Umbilical cord (tissue), 2 donors: ENCODE results near the gene EEA1. TPM values are rescaled to one million over a fixed set of nuclear protein-coding genes. Genes with fewer than 3 reads are reported as not detected.

Source experiments
- DNase-seq: peaks from one replicate; pipeline ENCODE4 v3.0.0-alpha.2; 2015; ENCODE audit warnings: low spot score
- total RNA-seq: library from RNA; depleted of rRNA; stranded (reverse); fragments of >200 nt; gene quantifications from one replicate; pipeline ENCODE4 v1.2.3, GENCODE V29; 2014; ENCODE audit warnings: low replicate concordance; ENCODE audit not compliant: insufficient read depth

EEA1 gene
- total RNA-seq, 1 donor from 2014 or later, result 28.2 TPM

DNA sequence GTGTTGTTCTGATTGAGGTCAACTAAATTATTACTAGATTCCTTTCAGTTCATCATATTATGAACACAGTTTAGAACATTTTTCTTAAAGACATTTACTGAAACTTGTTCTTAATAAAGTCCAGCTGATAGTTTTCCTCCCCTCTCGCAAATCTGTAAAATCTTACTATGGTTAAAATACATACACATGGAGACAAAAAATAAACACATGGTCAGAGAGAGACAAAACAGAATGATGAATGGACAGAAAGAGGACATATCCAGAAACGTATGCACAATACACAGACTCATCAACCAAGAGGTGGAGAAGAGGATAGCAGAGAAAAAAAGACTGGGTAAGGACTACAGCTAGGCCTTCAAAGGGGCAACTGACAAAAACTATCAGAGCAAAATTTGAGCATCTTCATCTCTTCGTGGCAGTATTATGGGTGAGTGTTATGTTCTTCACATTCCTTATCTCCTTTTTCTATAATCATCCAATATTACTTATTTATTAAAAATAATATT lies 38.4 kb downstream of the EEA1 start:
- no peak for DNase-seq

DNA sequence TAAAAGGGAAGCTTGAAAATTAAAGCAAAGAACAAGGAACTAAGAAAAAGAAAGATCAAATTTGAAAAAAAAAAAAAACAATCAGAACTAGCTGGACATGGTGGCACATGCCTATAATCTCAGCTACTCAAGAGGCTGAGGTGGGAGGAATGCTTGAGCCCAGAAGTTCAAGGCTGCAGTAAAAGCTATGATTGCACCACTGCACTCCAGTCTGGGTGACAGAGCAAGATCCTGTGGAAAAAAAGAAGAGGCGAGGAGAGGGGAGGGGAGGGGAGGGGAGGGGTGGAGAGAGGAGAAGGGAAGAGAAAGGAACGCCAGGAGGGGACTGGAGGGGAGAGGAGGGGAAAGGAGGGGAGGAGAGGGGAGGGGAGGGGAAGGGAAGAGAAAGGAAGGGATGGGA lies 43.0 kb downstream of the EEA1 start:
- no peak for DNase-seq

DNA sequence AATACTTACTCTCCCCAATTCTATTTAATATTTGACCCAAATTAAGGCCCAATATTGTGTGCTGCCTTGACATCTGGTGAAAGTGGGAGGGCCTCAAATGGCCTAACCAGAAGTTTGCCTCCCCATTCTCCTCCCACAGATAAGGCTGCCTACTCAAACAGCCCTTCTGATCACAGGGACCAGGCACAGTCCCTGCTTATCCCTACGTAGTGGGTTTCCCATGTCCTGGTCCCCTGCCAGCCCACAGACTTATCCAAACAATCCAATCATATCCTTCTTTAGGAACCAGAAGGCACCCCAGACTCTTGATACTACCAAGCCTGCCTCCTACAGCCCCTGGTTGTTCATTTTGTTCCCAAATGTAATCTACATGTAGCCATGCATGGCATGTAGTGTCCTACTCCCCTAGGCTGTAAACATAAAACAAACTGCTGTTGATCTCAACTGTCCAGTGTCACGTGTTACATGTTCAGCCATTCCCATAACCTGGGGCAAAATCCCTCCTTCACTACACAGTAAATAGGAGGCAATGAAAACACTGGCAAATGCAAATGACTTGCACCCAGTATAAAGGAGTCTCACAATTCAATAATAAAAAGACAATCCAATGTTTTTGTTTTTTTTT lies 49.3 kb downstream of the EEA1 start:
- DNase-seq, result no peak

DNA sequence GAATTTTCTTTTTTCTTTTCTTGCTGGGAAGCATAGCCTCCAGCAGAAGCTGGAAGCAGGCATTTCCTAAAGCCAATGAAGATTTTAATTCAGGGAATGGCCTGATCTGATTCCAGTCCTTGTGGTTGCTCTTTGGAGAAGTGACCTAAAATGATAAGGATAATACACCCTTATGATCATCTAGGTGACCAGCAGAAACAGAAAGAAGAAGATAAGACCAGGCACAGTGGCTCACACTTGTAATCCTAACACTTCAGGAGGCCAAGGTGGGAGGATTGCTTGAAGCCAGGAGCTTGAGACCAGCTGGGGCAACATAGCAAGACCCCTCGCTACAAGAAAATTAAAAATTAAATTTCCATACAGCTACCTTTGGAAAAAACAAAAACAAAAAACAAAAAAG lies 51.2 kb downstream of the EEA1 start:
- no peak for DNase-seq

DNA sequence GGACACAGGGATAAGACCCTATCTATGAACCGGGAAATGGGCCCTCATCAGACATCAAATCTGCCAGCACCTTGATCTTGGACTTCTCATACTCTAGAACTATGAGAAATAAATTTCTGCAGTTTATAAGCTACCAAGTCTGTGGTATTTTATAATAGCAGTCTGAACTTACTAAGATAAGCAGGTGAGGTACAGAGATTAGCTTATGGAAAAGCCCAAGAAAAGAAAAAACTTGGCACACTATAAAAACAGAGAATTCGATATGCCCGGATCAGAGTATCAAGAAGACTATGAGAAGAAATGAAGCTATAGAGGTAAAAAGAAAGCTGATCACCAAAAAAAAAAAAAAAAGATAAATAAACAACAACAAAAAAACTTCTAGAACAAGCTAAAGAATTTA lies 52.6 kb downstream of the EEA1 start:
- DNase-seq, result no peak

DNA sequence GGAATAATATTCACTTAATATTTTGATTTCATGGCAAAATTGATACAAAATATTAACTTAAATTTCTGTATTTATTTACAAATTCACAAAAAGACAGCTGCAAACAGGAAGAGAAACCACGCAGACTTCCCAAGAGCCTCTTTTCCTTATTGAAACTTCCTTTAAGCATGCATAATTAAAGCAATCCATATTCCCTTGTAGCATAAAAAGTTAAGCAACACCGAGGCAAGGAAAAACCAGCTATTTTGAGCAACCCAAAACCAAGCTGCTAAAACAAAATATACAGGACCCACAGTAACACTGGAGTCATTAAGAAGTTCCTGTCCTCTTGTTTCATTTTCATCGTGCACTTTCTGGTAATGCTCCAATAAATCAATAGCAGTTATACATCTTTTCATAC lies 58.0 kb downstream of the EEA1 start:
- no peak for DNase-seq

DNA sequence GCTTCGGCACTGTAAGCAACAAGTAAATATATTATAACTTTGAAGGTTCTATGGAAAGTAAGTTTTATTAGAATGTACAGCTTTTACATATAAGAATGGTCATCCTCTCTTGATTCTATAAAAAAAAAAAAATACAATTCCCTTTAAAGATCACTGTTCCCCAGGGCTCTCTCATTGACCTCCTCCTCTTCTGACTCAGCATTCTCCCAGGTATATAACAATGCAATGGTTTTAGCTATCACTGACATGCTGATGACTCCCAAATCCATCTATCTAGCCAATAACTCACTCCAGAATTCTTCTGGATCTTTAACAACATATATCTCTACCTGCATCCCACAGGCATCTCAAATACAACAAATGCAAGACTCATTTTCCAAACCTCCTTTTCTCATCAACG lies 62.7 kb downstream of the EEA1 start:
- no peak for DNase-seq

DNA sequence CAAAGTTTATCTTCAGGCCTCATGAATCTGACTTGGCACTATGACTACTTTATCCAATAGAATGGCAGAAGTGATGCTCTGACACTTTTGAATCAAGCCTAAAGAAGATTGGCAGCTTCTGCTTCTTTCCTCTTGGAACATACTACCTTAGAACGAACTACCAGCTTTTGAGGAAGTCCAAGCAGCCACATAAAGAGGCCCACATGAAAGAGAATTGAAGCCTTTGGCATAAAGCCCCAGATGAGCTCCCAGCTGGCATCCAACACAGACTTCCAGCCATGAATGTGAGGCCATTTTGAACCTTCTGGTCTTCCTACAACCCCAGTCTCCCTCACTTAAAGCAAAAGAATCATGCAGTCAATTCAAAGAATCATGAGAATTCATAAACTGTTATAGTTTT lies 65.8 kb downstream of the EEA1 start:
- no peak for DNase-seq

DNA sequence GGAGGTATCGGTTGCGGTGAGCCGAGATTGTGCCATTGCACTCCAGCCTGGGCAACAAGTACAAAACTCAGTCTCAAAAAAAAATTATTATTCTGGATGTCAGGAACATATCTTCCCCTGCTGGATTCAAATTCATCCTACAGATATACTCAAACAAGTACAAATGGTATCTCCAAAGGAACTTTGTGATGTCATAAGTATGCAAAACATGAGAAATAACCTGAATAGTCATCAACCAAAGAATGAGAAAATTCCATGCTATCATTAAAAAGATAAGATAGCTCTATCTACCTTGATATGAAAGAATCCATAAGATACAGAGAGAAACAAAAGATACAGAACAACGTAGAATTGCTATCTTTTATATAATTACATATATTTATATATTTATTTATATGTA lies 67.7 kb downstream of the EEA1 start:
- DNase-seq, result no peak

DNA sequence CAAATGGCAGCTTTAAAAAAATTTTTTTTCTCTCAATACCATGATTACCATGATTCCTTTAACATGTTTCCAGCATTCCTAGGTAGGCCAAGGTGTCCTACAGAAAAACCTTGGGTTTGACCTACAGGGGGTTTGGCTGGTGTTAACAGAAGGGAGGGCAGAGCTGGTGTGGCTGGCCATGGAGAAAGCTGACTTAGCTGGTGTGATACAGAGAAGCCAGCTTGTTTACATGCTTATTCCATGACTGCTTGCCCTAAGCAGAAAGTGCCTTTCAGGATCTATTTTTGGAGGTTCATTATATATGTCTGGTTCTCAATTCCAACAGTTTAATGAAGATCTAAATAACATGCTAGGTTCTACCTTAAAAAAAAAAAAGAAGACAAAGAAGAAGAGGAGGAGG lies 68.6 kb downstream of the EEA1 start:
- DNase-seq, result no peak

DNA sequence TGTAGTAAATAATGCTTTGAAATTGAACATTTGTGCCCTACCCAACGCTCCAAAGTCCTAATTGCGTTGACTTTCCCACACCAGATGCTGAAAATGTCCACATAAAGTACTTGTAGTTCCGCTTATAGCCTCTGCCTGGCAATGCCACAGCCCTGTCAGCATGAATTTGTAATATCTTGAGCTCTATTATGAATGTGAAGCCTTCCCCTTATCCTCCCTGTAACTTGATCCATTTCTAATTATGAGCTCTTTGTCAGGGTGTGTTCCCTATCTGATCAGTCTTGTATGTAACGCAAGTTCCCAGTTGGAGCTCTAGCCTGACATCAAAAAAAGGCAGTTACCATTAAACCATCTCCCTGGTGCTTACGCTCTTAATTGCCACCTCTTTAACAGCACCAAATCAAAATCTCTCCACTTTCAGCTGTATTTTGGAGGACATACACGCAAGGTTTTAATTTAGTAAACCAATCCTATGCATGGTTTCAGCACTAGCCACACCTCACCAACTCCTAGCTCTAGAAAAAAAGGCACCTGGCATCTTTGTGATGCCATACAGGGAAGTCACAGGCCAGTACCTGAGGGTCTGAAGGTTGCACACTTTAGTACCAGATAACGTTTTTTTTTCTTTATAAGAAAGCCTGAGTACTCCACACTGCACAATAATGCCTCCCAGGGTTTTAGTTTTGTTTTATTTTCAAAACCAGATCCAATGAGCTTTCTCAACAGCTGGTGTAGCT lies 69.3 kb downstream of the EEA1 start:
- DNase-seq, result no peak

DNA sequence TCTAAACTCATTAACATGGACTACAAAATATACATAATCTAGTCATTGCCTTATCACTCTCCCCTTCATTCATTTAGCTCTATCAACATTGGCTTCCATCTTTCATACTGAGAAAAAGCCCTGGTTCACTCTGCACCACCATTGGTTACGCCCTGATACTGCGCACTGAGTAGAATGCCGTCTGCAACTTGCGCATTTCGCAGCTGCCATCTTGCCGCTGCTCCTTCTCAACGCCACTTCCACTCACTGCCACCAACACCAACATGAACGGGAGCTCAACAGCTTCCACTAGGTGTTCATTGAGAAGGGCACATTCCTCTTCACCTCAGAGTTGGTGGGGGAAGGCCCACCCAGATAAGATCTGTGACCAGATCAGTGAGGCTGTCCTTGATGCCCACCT lies 71.3 kb downstream of the EEA1 start:
- no peak for DNase-seq

DNA sequence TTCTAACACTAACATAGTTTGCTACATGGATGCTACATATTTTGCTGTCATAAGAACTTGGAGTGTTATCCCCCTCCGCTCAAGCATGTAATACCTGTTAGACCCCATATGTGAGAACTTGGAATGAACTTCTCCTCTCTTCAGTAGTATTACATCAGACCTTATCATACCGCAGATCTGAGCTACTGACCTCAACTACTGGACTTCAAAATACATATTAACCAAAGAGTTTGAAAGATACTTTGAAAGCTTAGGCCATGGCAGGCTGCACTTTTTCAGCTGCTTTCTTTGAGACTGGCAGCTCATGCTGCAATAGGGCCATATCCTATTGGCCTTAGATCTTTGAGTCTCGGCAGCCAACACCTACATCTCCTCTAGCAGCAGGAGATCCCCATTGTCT lies 74.8 kb downstream of the EEA1 start:
- no peak for DNase-seq

DNA sequence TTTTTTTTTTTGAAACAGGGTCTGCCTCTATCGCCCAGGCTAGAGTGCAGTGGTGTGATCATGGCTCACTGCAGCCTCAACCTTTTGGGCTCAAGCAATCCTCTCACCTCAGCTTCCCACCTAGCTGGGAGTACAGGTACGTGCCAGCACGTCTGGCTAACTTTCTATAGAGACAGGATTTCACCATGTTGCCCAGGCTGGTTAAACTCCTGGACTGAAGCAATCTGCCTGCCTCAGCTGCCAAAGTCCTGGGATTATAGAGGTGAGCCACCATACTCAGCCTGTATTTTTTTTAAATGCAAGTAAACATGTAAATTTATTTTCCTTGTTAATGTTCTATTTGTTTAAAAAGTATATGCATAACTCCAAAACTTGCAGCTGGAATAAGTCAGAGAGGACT lies 80.4 kb downstream of the EEA1 start:
- DNase-seq, result no peak

DNA sequence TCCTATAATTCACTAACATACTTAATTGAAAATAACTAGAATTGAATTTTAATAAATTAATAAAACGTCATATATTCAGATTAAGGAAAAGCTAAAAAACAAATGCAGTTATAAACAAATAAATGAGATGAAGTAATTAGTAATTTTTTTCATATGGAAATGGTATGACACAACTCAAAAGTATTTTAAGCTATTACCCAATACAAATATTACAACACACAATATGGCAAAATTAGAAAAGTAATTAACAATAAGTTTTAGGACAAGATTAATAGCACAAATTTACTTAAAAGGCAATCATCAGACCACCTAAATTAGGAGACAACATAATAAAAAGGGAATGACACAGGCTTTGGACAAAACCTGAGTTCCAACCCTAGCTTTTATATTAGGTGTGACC lies 81.7 kb downstream of the EEA1 start:
- DNase-seq, result no peak

DNA sequence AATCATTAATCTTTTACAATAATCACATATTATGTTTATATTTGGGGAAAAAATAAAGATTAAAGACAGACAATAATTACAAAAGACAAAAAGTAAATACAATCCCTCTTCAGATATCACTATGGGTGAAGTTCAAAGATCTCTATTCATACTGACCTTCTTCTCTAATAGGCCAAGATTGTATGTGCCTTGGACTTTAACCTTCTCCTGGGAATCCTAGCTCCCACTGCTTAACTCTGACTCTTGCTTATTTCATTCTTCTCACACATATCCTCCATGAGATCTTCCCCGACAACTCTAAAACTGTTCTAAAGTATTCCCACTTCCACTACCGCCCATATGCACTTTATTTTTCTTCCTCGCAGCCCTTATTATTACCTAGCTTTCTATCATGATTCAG lies 83.8 kb downstream of the EEA1 start:
- no peak for DNase-seq

DNA sequence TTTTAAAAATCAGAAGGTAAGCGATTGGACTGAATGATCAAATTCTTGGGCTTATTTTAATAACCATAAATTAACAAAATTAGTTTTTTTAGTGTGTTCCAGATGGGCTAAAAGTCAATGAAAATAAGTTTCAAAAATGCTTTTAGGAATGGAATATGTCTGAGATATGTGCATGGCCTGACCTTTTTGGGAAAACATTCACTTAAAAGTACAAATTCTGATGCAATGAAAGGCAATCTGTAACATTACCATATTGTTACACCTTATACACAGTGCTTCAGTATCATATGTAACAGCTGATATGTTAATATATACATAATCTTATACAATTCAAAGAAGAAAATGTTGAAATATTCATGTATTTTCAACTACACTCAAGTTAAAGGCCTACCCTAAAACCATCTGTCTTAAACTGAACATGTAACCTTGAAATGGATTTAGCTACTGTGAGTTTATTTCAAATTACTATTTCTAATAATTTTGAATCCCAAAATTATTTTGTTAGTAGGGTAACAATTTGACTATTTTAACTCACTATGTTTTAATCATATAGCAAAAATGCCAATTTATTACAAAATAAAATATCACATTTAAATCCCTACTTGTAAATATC lies 84.8 kb downstream of the EEA1 start:
- DNase-seq, result no peak

DNA sequence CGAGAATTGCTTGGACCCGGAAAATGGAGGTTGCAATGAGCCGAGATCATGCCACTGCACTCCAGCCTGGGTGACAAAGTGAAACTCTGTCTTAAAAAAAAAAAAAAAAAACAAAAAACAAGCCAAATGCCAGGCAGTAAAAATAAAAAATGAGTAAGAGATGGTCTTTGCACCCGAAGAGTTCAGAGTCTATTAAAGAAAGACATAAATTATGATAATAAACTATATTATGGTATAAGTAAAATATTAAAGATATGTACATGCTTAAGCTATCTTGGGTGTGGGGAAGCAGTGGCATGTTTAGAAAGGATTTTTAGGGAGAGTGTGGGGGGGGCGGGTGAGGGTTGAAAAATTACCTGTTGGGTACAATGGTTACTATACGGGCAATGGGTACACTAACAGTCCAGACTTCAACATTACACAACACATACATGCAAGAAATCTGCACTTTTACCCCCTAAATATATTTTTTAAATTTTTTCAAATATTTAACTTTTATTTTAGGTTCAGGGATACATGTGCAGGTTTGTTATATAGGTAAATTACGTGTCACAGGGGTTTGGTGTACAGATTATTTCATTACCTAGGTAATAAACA lies 99.3 kb downstream of the EEA1 start:
- DNase-seq, result no peak

DNA sequence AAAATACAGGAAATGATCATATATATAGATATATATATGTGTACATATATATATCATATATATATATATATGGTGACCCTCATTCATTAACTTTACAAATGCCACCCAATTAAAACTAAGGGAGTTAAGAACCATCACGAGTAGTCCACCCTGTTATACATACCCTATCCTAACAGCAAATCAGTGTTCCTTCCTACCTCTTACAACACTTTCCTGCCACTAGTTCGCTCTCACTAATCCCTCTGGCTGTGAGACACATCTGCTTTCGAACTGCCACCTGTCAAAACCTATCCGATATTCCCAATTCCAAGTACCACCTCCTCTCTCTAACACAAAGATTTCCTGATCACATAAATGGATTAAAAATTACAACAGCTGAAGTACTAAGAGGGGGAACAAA lies 100.5 kb downstream of the EEA1 start:
- no peak for DNase-seq

DNA sequence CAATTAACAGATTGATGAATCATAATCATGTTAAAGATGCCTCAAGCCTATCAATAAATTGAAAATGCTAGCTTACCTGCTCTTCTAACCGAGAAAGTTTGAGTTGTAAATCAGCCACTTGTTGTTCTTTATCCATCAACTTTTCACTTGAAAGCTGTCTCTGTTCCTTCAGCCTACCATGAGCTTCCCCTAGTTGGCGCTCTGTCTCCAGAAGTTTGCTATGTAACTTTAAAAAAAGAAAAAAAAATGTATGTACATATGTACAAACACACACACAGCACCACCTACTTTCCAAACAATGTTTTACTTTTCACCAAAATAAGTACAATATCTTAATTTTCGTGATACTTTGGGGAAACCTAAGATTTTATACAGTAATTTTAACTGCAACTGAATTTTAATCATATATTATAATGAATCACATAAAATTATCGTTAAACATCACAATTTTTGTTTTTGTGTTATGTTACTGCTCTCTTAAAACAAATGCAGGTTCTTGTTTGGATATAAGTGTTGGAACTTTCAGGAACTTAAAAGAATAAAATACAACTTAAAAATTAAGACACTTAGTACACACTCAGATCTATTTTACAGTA lies 101.2 kb downstream of the EEA1 start:
- DNase-seq, result peak; percentile 32

DNA sequence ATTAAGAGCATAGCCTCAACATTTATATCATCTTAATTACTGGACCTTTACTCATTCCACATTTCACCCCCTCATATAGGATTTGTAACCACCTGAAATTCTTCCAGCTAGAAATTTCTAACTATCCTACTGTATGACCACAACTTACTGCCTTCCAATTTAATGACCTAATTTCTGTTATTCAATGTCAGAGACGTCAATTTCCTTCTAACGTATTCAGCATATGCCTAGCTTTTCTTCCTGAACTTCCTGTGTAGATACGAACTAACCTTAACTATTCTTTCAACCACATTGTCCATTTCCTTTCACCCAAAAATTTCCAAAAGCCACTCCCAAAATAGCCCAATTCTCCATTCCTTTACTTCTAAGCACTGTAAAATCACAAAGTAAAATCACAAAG lies 108.0 kb downstream of the EEA1 start:
- no peak for DNase-seq

DNA sequence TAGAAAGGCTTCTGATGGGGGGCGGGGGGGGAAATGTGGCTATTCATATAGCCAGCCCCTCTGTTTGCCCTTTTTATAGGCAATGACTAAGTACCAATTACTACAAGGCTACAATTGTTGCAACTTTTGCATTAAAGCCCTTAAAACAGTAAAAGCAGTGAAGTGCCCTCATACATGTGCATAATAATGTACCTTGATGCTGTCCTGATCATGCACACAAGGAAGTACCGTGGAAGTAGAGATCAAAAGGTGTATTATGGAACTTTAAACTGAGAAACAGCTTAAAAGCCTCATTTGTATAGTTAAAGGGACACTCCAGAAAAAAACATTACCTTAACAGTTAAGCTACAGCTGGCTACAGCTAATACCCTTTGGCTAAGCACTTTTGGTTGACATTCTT lies 114.5 kb downstream of the EEA1 start:
- no peak for DNase-seq
